GM21390 (cell line): ENCODE data around the gene OR2V2.
"Not testable (repeated sequence)": the region's sequence is repeated elsewhere in the genome, so short reads cannot be mapped to it uniquely, and the experiment has no call there.

Source experiments
- ATAC-seq: cut with Tn5 transposase; IDR thresholded peaks from one replicate; pipeline ENCODE4 v1.9.1; 2021; ENCODE audit not compliant: unreplicated experiment

OR2V2 gene

GRCh38 chr5:181168595-181169118, 21.3 kb downstream of the OR2V2 start:
- no peak for ATAC-seq

- ATAC-seq: peak; percentile 41
Measured at GRCh38 chr5:181169459-181170236, 22.3 kb downstream of the OR2V2 start.

- no peak for ATAC-seq
Measured at GRCh38 chr5:181170237-181170825, 22.9 kb downstream of the OR2V2 start.

- no peak for ATAC-seq
Measured at GRCh38 chr5:181170996-181171395, 23.6 kb downstream of the OR2V2 start.

GRCh38 chr5:181171782-181172181, 24.4 kb downstream of the OR2V2 start:
- no peak for ATAC-seq

GRCh38 chr5:181173027-181173419, 25.6 kb downstream of the OR2V2 start:
- ATAC-seq: peak; percentile 34

- ATAC-seq: peak; percentile 53
Measured at GRCh38 chr5:181173420-181174342, 26.3 kb downstream of the OR2V2 start.

GRCh38 chr5:181176254-181176952, 29.0 kb downstream of the OR2V2 start:
- no peak for ATAC-seq

- ATAC-seq: not testable (repeated sequence)
Measured at GRCh38 chr5:181177559-181177958, 30.2 kb downstream of the OR2V2 start.

- peak; percentile 62 for ATAC-seq
Measured at GRCh38 chr5:181181650-181182565, 34.5 kb downstream of the OR2V2 start.

- no peak for ATAC-seq
Measured at GRCh38 chr5:181182651-181183050, 35.3 kb downstream of the OR2V2 start.

- no peak for ATAC-seq
Measured at GRCh38 chr5:181184845-181185216, 37.4 kb downstream of the OR2V2 start.

GRCh38 chr5:181185560-181185959, 38.2 kb downstream of the OR2V2 start:
- no peak for ATAC-seq

GRCh38 chr5:181186022-181186421, 38.6 kb downstream of the OR2V2 start:
- ATAC-seq: no peak

- ATAC-seq: no peak
Measured at GRCh38 chr5:181186986-181187499, 39.7 kb downstream of the OR2V2 start.

GRCh38 chr5:181187500-181188213, 40.3 kb downstream of the OR2V2 start:
- ATAC-seq: no peak

- no peak for ATAC-seq
Measured at GRCh38 chr5:181188700-181189362, 41.4 kb downstream of the OR2V2 start.

GRCh38 chr5:181189363-181189961, 42.1 kb downstream of the OR2V2 start:
- ATAC-seq: no peak
